HG02840 (cell line): ENCODE measurements around the gene MMP19.

Experiments used
- ATAC-seq: cut with Tn5 transposase; IDR thresholded peaks from one replicate; pipeline ENCODE4 v1.9.1; 2021; ENCODE audit warnings: mild to moderate bottlenecking, moderate library complexity, moderate number of reproducible peaks; ENCODE audit not compliant: unreplicated experiment, low FRiP score

MMP19 gene

DNA sequence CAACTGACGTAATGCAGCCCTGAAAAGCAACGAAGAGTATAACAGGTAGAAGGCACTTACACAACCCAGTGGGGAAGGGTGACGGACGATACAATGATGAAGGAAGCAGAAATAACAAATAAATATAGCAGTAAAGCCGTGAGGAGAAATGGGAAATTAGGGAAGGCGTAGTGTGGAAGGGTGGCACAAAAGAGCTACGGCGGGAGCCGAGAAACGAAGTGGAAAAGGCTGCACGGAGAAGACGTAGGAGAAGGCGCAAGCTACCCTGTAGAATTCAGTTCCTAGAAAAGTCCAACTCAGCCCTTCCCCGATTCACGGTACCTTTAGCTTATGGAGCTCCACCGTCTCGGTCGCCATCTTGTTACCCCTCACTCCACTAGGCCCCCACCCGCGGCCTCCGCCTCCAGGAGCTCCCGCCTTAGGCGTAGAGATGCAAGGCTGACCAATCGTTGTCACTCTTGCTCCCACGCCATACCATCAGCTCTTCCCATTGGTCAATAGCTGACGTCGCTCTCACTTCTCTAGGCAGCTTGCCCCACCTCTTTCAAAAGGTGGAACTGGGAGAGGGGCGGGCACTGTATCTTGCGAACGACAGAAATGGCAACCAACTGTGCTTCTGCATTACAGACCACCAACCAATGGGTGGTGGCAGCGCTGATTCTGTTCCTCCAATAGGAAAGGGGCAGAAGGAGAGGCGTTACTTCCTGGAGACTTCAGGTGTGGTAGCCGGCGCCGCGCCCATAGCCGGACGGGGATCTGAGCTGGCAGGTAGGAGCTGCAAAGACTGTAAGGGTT is 25.2 kb downstream of the MMP19 start, which contains the start of the genes ORMDL2 and SARNP:
TSS of gene ORMDL2 (plus strand) at position 697 of the 795 bp plus-strand sequence. CDS start 959 bp downstream, outside the sequence.
TSS of gene SARNP (minus strand) at position 380 of the 795 bp plus-strand sequence. CDS start at position 357, 23 bp downstream.
- peak; percentile 98 for ATAC-seq

DNA sequence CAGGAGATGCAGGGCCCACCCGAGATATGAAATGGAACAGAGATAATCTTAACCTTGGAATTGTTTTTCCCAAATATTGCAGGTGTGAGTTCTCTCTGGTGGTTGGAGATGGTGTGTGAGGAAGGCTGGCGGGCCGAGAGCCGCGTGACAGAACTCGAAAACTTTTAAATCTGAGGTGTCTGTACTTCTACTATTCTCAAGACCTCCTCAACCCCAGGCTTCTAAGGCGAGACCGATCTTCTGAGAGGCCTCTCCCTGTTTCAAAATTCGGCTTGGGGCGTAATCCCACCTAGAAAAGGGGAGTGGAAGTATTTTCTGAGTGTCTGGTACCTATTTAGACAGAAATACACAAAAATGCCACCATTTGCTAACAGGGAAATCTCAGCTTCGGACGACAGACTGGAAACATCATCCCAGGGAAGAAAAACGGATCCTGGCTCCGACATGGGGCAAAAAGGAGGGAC is 25.8 kb downstream of the MMP19 start:
- no peak for ATAC-seq

DNA sequence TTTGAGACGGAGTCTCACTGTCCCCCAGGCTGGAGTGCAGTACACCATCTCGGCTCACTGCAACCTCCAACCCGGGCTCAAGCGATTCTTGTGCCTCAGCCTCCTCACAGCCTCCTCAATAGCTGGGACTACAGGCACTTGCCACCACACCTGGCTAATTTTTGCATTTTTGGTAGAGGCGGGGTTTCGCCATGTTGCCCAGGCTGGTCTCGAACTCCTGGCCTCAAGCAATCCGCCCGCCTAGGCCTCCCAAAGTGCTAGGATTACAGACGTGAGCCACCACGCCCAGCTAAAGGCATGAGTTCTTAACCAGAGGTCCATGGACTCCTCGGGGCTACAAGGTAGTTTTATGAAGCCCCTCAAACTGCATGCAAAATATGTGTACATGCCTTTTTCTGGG is 27.3 kb downstream of the MMP19 start:
- ATAC-seq, result no peak

DNA sequence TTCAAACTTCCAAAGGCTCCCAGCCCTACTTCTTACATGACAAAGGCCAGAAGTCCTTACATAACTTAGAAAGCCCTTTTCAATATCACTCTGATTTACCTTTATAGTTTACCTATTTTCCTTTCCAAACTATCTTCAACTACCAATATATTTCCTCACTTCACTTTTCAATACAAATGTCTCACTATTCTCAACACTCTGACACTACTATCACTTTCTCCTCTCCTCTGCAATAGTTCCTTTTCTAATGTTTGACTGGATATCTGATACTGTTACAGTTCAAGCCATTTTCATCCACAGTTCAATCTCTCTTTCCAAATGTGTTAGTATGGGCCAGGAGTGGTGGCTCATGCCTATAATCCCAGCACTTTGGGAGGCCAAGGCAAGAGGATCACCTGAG is 28.5 kb downstream of the MMP19 start:
- ATAC-seq, result no peak

DNA sequence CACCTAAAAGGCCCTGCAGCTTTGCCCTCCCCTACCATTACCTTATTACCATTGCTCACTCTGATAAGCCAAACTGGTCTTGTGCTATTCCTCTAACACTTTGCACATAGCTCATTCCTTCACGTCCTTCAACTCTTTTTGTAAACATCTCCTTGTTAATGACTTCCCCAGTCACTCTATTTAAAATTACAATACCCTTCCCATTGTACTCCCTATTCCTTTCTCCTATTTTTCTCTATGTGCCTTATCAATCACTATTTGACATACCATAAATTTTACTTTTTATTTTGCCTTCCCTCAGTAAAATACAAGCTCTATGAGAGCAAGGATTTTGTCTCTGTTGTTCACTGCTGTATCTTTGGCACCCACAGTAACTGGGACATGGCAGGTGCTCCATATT is 30.6 kb downstream of the MMP19 start:
- no peak for ATAC-seq

DNA sequence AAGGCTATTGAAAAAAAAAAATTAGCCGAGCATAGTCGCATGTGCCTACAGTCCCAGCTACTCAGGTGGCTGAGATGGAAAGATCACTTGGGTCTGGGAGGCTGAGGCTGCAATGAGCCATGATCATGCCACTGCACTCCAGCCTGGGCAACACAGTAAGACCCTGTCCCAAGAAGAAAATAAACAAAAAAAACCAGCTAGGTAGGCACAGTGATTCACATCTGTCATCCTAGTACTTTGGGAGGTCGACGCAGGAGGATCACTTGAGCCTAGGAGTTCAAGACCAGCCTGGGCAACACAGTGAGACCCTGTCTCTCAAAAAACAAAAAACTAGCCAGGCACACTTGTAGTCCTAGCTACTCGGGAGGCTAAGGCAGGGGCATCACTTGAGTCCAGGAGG is 33.5 kb downstream of the MMP19 start:
- no peak for ATAC-seq

DNA sequence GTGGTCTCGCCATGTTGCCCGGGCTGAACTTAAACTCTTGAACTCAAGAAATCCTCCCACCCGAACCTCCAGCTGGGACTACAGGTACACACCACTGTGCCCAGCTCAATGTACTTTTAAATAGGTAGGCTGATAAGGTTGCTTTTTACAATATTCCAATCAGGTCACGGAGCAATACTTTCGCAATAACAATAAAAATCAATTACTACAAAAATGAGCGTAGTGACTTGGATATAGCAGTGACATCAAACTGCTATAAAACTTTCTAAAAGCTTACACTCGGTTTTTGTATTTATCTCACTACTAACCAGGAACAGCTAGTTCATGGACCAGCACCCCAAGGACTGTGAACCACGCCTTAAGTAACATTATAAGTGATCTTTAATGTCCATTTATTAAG is 35.8 kb downstream of the MMP19 start:
- no peak for ATAC-seq

DNA sequence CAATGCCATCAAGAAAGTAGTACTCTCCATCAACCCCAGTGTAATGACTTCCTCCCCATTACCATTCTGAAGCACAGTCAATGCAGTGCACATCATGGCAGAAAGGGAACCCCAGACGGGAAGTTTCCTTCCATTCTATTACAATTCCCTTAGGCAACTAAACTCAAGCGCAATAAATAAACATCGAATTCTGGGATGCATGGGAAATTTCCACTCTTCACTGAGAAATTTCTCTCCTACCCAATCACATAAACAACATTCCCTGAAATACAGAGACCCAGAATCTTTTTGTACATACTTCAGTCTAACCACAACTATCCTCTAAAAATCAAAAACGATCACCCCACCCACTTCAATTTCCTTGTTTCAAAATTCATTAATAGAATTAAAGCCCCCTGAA is 45.2 kb downstream of the MMP19 start:
- no peak for ATAC-seq

DNA sequence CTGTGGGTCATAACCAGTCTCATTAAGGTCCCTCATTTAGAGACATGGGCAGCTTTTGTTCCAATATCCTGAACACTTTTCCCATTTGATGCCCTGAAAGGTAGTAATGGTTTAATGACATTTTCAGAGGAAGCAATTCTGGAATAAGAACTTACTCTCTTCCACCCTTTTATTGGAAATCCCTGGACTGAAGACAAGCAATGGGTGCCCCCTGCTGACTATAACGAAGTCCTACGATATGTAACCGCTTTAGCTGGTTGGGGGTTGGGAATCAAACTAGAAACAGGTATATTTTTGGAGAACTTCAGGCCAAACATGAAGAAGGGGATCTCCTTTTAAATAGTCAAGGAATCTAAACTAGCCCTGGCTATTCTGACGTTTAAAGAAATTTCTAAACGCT is 45.7 kb downstream of the MMP19 start:
- ATAC-seq, result no peak

DNA sequence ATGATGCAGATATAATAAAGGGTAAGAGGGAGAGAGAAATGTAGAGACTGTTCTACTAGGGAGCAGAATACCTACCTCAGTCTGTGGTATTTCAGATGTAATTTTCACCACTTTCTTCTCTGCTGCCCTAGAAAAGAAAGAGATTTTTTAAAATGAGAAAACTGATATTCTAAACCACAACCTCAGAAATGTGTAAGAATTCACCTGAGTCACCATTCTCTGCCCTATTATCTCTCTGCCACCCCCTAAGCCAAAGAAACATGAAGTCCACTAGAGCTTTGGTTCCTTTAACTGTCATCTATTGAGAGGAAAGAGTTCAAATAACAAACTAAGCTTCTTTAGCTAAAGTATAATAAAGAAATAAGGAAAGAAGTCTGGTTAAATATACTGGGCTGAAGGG is 46.8 kb downstream of the MMP19 start:
- no peak for ATAC-seq

DNA sequence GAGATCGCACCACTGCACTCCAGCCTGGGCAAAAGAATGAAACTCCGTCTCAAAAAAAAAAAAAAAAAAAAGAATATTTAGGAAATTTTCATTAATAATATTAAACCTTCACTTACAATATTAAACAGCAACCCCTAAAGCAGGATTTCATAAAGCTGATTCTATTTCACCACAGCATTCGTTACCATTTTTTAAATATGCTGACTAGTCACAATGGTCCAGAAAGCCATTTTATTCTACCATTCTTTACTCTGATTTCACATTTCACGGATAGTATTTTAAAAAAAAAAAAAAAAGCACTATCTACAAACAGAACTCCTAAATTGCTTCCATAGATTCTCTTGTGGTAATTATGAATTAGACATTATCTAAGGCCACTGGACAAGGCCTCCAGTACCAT is 52.8 kb downstream of the MMP19 start:
- ATAC-seq, result no peak

DNA sequence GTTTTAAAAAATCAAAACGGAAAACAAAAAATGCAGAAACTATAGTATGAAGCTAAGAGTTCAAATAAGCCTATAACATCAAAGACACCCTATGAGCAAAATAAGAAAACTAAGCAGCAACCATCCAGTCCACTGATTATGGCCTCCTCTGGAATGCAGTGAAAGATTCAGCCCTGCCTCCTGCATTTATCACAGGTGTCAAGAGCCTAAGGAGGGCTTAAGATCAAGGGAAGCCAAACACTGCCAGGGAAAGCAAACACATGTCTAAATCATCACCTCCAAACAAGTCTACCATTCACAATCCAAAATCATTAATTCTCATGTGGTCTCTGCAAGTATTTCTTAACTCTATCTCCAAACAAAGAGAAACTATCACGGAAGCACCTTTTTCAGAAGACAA is 53.6 kb downstream of the MMP19 start:
- ATAC-seq, result no peak

DNA sequence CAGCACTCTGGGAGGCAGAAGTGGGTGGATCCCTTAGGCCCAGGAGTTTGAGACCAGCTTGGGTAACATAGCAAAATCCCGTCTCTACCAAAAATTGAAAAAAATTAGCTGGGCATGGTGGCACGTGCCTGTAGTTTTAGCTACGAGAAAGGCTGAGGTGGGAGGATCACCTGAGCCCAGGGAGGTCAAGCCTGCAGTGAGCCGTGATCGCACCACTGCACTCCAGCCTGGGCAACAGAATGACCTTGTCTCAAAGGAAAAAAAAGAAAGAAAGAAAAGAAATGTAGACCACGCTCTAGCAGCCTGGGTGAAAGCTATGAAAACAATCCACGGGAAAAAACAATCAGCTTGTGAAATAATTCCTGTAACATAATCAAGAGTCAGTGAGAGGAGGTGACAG is 54.2 kb downstream of the MMP19 start:
- ATAC-seq, result no peak
